ENCODE results near the gene SRRM4. TPM values are rescaled to one million over a fixed set of nuclear protein-coding genes. Genes with fewer than 3 reads are reported as not detected.

SRRM4 gene
- total and polyA plus RNA-seq, 3 donors from 2014 or later, result 0.37 to 1.4 (median 0.79) TPM

- intact Hi-C loops (cut with DNase I; ENCODE audit: low total_unique reads), result no loop called here
- Histone ChIP-seq H3K27me3 (no peaks in the 10 kb centered on the region), H3K4me3 (no peak overlapping the region), H3K9me3 (no peaks in the 10 kb centered on the region), H3K27ac (no peak overlapping the region), H3K36me3 (ENCODE audit: low read depth, missing control alignments) (no peaks in the 10 kb centered on the region), H3K4me1 (no peaks in the 10 kb centered on the region)
- WGBS, 2 donors, result 1% methylated on average over 20 of the region's 20 CpGs
- DNase-seq, result no peak
- TF ChIP-seq POLR2A (IDR thresholded peaks at IDR 0.05) (no peak), CTCF (IDR thresholded peaks at IDR 0.05) (no peak)
Measured at GRCh38 chr12:119008691-119009221, 27.4 kb downstream of the SRRM4 start.

- Histone ChIP-seq H3K4me3 (no peak overlapping the region), H3K27ac (no peak overlapping the region), H3K27me3 (no peaks in the 10 kb centered on the region), H3K36me3 (ENCODE audit: low read depth, missing control alignments) (no peaks in the 10 kb centered on the region), H3K9me3 (no peaks in the 10 kb centered on the region), H3K4me1 (no peaks in the 10 kb centered on the region)
- TF ChIP-seq POLR2A (IDR thresholded peaks at IDR 0.05), result no peak
- TF ChIP-seq CTCF (IDR thresholded peaks at IDR 0.05), result no peak
- intact Hi-C loops (cut with DNase I; ENCODE audit: low total_unique reads), result no loop called here
- no peak for DNase-seq
- WGBS, 2 donors, result 0 to 11% methylated on average over 1 to 2 of the region's 2 CpGs
Measured at GRCh38 chr12:119011231-119011630, 29.9 kb downstream of the SRRM4 start.

GRCh38 chr12:119012179-119012578 is 30.8 kb downstream of the SRRM4 start:
- H3K9me3 ChIP-seq, result no peaks in the 10 kb centered on the region
- TF ChIP-seq POLR2A (IDR thresholded peaks at IDR 0.05) (no peak), CTCF (IDR thresholded peaks at IDR 0.05) (no peak)
- intact Hi-C loops (cut with DNase I; ENCODE audit: low total_unique reads), result no loop called here
- H3K4me1 ChIP-seq, result no peaks in the 10 kb centered on the region
- no peak for DNase-seq
- no peaks in the 10 kb centered on the region for H3K36me3 ChIP-seq (ENCODE audit: low read depth, missing control alignments)
- H3K27ac ChIP-seq, result no peak overlapping the region
- H3K4me3 ChIP-seq, result no peak overlapping the region
- 54 to 57% methylated on average over 3 of the region's 3 CpGs for WGBS, 2 donors
- no peaks in the 10 kb centered on the region for H3K27me3 ChIP-seq

- no peaks in the 10 kb centered on the region for H3K4me1 ChIP-seq
- no peak overlapping the region for H3K4me3 ChIP-seq
- no peaks in the 10 kb centered on the region for H3K9me3 ChIP-seq
- intact Hi-C loops (cut with DNase I; ENCODE audit: low total_unique reads), result no loop called here
- H3K27me3 ChIP-seq, result no peaks in the 10 kb centered on the region
- DNase-seq, result no peak
- no peak overlapping the region for H3K27ac ChIP-seq
- H3K36me3 ChIP-seq (ENCODE audit: low read depth, missing control alignments), result no peaks in the 10 kb centered on the region
- TF ChIP-seq CTCF (IDR thresholded peaks at IDR 0.05), result no peak
Measured at GRCh38 chr12:119013023-119013422, 31.7 kb downstream of the SRRM4 start.

- Histone ChIP-seq H3K4me1 (no peaks in the 10 kb centered on the region), H3K36me3 (ENCODE audit: low read depth, missing control alignments) (no peaks in the 10 kb centered on the region), H3K27ac (no peak overlapping the region), H3K9me3 (no peaks in the 10 kb centered on the region), H3K27me3 (no peaks in the 10 kb centered on the region), H3K4me3 (no peak overlapping the region)
- DNase-seq, result no peak
- TF ChIP-seq POLR2A (IDR thresholded peaks at IDR 0.05), result no peak
- intact Hi-C loops (cut with DNase I; ENCODE audit: low total_unique reads), result no loop called here
- 79 to 95% methylated on average over 1 of the region's 1 CpG for WGBS, 2 donors
Measured at GRCh38 chr12:119014368-119014767, 33.0 kb downstream of the SRRM4 start.

All from testis (tissue), 3 donors.